Thoracic aorta (tissue), 2 donors: ENCODE data around the gene FUZ. TPM values are rescaled to one million over a fixed set of nuclear protein-coding genes. Genes with fewer than 3 reads are reported as not detected.

Source experiments
- ATAC-seq: fragments of 150-250 bp; one replicate; pipeline ENCODE4 v1.8.0; 2017; ENCODE audit warnings: low read depth; ENCODE audit not compliant: insufficient number of reproducible peaks, low FRiP score
- DNase-seq: peaks from one replicate; pipeline ENCODE4 v3.0.0-alpha.2; 2020; ENCODE audit warnings: low spot score
- H3K27ac ChIP-seq, 2 donors: fragments of 200-600 bp; sonication (generic); 1 replicate in 1 of 2; 2 replicates in 1 of 2; pipeline ENCODE4 v1.5.1; 2016; ENCODE audit warnings: mild to moderate bottlenecking in 2 of 2, moderate library complexity in 2 of 2
- H3K27me3 ChIP-seq: fragments of 200-600 bp; sonication (generic); replicated peaks from 2 replicates; pipeline ENCODE4 v1.6.0; 2016; ENCODE audit warnings: mild to moderate bottlenecking; ENCODE audit not compliant: insufficient read depth
- H3K36me3 ChIP-seq: fragments of 200-600 bp; sonication (generic); one replicate; pipeline ENCODE4 v1.5.1; 2016
- H3K4me1 ChIP-seq, 2 donors: fragments of 200-600 bp; sonication (generic); 1 replicate in 1 of 2; 2 replicates in 1 of 2; pipeline versions ENCODE4 v1.5.1 to v1.6.0; 2016; ENCODE audit warnings: low read depth in 2 of 2, mild to moderate bottlenecking in 1 of 2; ENCODE audit not compliant: control insufficient read depth in 1 of 2
- H3K4me3 ChIP-seq: fragments of 200-600 bp; sonication (generic); 2 replicates; pipeline ENCODE4 v1.5.1; 2016; ENCODE audit warnings: mild to moderate bottlenecking
- H3K9me3 ChIP-seq: fragments of 200-600 bp; sonication (generic); 2 replicates; pipeline ENCODE4 v1.5.1; 2016
- CTCF ChIP-seq: fragments of 200-600 bp; sonication (generic); IDR thresholded peaks from one replicate; pipeline ENCODE4 v1.5.1; 2019; ENCODE audit warnings: antibody characterized with exemption
- total RNA-seq, 2 donors: library from RNA; depleted of rRNA; stranded (reverse); fragments of >200 nt; gene quantifications; one replicate each; pipeline versions ENCODE4 v1.1.0 to v1.2.3, GENCODE V29; 2016

The FUZ gene
- total RNA-seq, 2 donors from 2014 or later: 23.6 to 27.3 TPM

DNA sequence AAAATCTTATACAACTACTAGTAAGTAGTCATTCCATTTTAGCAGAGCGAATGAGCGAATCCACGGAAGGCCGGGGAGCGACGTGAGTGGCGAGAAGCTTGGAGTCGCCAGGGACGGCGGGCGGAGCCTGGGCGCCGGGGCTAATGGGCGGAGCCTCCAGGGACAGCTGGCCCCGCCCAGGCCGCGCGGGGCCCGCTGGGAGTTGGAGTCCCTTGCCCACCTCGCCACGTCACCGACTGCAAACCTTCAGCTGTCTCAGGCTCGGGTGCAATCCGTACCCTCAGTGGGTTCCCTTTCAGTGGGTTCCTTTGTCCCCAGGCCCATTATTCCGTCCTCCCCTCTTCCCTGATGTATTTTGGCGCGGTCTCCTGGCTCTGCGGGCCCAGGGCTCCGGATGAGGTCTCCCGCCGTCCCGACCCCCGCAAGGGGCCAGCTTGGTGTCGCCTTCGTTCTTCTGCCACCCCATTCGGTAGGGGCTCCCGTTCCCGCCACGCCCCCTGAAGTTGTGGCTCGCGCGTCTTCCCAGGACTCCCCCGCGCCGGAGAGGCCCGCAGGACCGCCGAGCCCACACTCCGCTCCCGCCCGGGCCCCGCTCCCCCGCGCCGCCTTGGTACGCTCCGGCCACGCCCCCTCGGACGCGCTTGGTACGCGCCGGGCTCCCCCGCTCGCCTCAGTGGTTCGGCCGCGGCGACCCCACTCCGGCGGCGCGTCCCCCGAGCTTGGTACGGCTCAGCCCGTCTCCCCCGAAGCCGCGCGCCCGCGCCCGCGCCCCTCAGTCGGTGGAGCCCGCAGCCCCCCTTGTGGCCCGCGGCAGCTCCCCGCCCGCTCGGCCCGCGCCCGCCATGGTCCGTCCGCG lies 37.6 kb upstream of the FUZ start, which contains the start of gene PTOV1:
PTOV1 (plus strand) TSS at position 673 of the 856 bp plus-strand sequence.
- peaks cover 5% of the 10 kb centered on the region for H3K36me3 ChIP-seq
- peak within 1 kb of the TSS; percentile 94 to 97 for H3K27ac ChIP-seq
- peak within 1 kb of the TSS; percentile 86 for H3K4me3 ChIP-seq
- DNase-seq: peak; percentile 64
- H3K9me3 ChIP-seq: no peaks in the 10 kb centered on the region
- H3K27me3 ChIP-seq: no peaks in the 10 kb centered on the region
- no peak for TF ChIP-seq CTCF
- H3K4me1 ChIP-seq: peaks cover 10 to 32% of the 10 kb centered on the region in 2 donors
- peak; percentile 89 for ATAC-seq

GRCh38 chr19:49850221-49850486 lies 37.1 kb upstream of the FUZ start:
- DNase-seq: no peak
- H3K27me3 ChIP-seq: no peaks in the 10 kb centered on the region
- peaks cover 10 to 32% of the 10 kb centered on the region in 2 donors for H3K4me1 ChIP-seq
- TF ChIP-seq CTCF: no peak
- no peaks in the 10 kb centered on the region for H3K9me3 ChIP-seq
- peak overlapping the region; percentile 94 to 97 for H3K27ac ChIP-seq
- H3K36me3 ChIP-seq: peaks cover 4% of the 10 kb centered on the region
- ATAC-seq: no peak
- peak overlapping the region; percentile 86 for H3K4me3 ChIP-seq

DNA sequence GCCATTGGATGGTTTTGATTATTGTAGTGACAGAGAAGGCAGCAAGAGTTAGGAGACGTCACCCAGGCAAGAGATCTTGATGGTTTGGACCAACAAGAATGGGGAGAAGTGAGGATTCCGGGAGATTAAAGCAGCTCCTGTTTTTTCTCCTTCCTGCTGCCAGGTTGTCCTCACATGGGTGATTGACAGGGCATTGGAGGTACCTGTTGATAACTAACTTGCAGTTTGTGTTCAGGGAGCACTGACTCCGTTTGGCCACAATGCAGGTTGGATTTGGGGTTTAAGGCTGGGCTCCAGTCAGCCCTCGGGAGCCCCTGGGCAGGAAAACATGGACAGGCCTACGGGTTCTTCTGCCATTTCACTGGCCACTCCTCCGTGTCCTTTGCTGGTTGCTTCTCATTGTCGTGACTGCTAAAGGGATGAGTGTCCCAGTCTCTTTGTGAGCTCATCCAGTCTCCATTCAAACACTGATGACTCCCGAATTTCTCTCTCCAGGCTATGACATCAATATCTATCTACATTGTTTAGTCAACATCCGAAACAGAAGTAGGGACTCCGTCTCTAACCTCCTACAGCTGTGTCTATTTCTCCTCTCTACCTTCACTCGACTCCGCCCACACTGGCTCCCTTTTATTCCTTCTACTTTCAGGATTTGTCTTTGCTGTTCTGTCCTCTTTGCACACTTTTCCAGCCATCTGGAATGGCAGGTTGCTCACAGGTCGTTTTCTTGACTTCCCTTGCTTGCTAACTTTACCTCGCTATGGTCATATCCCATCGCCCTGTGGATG lies 36.5 kb upstream of the FUZ start:
- Histone ChIP-seq H3K36me3 (no peaks in the 10 kb centered on the region), H3K9me3 (no peaks in the 10 kb centered on the region), H3K4me1 (peaks cover 10 to 32% of the 10 kb centered on the region in 2 donors), H3K27me3 (no peaks in the 10 kb centered on the region), H3K27ac (peak overlapping the region; percentile 94 to 97), H3K4me3 (peak overlapping the region; percentile 86)
- ATAC-seq: no peak
- TF ChIP-seq CTCF: no peak
- no peak for DNase-seq

DNA sequence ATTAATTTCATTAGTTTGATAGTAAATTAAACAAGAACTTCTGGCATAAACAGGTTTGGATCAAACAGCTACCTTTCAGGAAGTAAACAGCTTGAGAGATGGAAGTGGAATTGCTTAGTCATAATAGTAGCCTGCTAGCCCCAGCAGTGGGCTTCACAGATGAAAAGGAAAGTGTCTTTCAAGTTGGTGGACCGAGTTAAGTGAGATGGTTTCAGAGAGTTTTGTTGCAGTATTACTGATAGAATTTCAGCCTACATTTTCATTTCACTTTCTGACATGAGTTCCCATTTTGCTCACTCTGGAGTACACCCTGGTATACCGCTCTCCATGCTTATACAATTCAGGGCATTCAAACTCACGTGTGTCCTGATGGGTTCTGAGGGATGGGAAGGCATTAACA lies 35.8 kb upstream of the FUZ start:
- no peak overlapping the region for H3K27ac ChIP-seq
- peaks cover 10 to 27% of the 10 kb centered on the region in 2 donors for H3K4me1 ChIP-seq
- H3K27me3 ChIP-seq: no peaks in the 10 kb centered on the region
- H3K36me3 ChIP-seq: no peaks in the 10 kb centered on the region
- no peaks in the 10 kb centered on the region for H3K9me3 ChIP-seq
- TF ChIP-seq CTCF: no peak
- DNase-seq: no peak
- no peak overlapping the region for H3K4me3 ChIP-seq
- ATAC-seq: no peak
